Lung microvascular endothelial cell (primary cell): ENCODE data around the gene GJD2. TPM values are rescaled to one million over a fixed set of nuclear protein-coding genes. Genes with fewer than 3 reads are reported as not detected.
A peak's percentile ranks its signal among the peaks of the same experiment; 100 is the strongest.

Experiments used
- DNase-seq, 2 donors: peaks; one replicate each; pipeline versions ENCODE4 v3.0.0 to v3.0.0-alpha.2; 2010; ENCODE audit warnings: low read depth in 2 of 2
- total RNA-seq: library from RNA; depleted of rRNA; stranded (reverse); fragments of >200 nt; gene quantifications from 2 replicates; pipeline ENCODE4 v1.2.1, GENCODE V29; 2014

GJD2 gene
- total RNA-seq, 1 donor from 2014 or later: not detected

DNA sequence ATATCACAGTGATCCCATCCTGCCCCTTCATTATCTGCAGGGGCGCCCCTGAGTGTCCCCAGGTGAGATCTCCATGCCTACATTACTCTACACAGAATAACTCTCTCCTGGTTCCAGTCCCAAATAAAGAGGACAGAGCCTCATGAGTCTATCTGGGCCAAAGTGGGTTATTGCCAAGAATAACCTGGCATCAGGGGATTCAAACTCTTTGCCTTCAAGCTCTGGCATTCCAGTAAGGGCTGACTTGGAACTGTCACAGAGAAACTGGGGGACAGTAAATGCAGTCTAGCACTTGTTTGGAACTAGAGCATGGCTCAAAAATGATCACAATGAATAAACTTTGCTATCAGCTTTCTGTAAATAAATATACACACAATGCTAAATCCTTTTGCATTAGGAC is 30.3 kb downstream of the GJD2 start:
- DNase-seq: no peak

DNA sequence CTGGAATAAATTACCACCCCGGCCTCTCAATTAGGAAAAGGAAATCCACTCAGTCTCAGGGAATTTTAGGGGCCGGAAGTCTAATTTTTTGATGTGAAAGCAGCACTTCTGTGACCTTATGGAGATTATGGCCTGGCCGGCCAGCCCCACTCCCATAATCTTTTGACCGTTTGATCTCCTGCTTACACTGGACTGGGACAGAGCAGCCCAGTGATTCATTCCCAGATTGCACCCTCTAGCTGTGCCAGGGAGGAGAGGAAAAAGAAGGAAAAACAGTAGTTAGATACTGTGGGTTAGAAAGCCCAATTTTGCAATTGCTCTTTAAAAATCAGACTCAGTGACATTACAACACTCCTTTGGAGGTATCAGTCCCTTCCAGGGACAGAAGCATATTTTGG is 32.4 kb downstream of the GJD2 start:
- peak; percentile 17 to 45 for DNase-seq

GRCh38 chr15:34721802-34722438 is 32.9 kb downstream of the GJD2 start:
- DNase-seq: peak; percentile 11 to 57

DNA sequence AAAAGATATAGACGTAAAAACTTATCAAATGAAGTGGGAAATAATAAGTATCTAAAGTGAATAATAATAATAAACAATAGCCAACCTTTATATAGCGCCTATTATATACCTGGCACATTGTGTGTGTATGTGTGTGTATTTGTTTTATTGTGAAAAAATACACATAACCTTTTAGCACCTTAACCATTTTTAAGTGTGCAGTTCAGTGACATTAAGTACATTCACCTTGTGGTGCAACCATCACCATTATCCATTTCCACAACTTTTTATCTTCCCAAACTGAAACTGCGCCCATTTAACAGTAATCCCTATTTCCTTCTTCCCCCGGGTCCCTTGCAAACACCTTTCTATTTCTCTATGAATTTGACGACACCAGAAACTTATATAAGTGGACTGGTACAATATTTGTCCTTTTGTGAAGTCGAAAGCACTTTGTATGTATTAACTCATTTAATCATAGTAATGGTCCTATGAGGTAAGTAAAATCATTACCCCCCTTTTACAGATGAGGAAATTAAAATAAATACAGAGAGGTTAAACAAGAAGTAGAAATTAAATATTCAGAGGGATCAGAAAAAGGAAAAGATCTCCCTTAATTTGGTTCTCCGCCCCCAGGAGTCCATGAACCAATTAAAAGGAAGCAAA is 33.5 kb downstream of the GJD2 start:
- no peak for DNase-seq

GRCh38 chr15:34719695-34720094 is 35.1 kb downstream of the GJD2 start:
- DNase-seq: no peak

DNA sequence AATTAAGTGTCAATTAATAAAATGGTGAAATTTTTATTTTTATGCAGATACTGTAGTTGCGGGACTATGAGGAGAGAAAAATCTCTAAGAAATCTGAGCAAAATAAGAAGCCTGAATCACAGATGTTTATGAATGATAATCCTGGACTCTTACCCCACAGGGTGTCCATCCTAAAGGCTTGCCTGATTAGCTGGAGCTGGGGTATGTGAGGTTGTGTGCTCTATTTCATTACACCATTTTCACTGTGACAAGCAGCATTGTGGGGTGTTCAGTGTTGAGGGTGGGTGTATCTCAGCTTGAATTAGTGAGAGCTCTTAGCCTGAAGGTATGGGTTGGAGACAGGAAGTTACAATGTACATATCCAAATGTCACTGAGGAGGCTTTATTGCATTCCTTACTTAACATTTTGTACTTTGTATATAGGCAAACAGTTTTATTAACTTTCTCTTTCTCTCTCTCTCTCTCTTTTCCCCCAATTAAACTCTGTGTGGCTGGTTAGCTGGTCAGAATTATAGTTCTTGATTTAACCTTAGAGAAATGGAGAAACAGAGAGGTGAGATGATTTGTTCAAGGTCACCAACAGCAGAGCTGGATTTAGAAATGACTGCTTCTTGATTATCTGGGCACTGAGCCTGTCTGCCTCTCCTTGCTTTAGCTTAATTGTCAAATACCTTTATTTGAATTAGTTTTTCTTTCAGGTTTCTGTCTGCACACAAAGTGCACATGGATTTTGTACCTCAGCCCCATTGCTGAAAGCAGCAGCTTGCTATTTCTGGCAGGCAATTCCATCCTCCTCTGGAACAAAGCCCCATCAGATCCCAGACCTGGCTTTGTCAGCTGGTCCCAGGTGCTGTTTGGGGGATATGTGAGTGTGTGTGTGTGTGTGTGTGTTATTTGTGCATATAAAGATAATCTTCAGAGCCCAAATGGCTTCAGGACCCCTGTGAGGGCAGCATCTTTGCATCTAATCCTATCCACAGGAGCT is 35.8 kb downstream of the GJD2 start:
- DNase-seq: no peak

GRCh38 chr15:34717729-34718128 is 37.1 kb downstream of the GJD2 start:
- no peak for DNase-seq

GRCh38 chr15:34716111-34716510 is 38.7 kb downstream of the GJD2 start:
- no peak for DNase-seq

DNA sequence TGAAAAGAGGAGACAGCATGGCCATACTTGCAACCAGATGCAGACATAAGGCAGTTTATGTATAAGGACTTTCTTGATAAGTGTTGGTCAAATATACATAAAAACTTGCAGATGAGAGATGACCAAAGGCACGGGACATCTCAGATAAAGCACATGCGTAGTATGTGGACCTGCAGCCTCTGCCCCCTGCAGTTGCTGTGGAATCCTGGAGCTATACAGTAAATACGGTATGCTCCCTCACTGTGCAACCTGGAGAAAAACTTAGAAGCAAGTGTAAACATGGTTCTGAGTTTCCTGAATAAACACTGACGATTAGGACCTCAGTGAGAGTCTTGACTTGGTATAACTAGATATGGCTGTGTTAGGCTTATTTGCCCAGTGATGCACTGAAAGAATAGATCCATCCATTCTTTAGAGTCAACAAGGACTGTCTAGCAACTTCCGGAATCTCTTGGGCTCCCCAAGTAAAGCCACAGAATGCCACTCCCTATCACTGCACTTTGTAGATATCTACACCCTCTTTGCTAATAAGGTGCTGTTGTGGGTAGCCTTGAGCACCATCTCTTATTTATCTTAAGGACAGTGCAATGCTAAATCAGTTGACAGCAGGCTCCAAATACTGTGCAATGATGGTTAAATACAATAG is 40.2 kb downstream of the GJD2 start:
- no peak for DNase-seq

GRCh38 chr15:34713635-34714034 is 41.2 kb downstream of the GJD2 start:
- no peak for DNase-seq

DNA sequence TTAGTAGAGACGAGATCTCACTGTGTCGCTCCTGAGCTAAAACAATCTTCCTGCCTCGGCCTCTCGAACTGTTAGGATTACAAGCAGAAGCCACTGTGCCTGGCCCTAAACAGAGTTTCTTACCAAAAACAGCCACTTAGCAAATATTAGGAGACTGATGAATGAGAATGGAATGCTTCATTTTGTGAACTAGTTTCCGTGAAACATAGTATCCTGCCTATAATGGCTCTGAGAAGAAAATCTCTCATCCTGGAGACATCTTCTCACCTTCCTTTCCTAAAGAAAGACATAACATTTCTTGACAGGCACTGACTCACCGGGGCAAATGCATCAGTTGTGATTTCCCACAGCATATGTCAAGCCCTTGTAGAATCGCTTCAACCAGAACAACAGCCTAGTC is 44.9 kb downstream of the GJD2 start:
- DNase-seq: peak in 1 of 2 donors; percentile 62

- peak; percentile 63 to 67 for DNase-seq
Observed at GRCh38 chr15:34708422-34708821, 46.4 kb downstream of the GJD2 start.

DNA sequence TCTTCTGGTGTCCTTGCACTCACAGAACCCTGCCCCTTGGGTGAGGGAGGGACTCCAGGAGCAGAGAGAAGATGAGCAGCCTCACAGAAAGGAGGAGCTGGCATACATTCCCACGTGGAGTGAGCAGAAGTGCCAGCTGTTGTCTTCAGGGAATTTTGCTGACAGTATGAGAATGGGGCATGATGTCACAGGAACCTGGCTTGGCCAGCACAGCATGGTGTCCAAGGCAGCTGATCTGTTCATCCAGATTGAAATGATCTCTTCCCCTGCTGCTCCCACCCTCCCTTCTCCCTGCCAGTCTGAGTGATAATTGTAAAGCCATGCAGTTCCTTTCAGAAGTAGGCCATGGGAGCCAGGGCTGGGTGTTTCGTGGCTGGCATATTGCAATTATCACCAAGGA is 53.3 kb downstream of the GJD2 start:
- peak; percentile 8 to 22 for DNase-seq

Other genes starting within 250 kb of the GJD2 start
- gene GOLGA8B, start 171.3 kb downstream of the GJD2 start, total RNA-seq: 4.1 and 4.8 TPM in 2 replicates
- not detected in 2 replicates for gene ACTC1, start 40.6 kb upstream of the GJD2 start, total RNA-seq
- gene AQR, start 214.7 kb upstream of the GJD2 start, total RNA-seq: 12.9 and 16.1 TPM in 2 replicates
- gene ZNF770, start 233.3 kb upstream of the GJD2 start, total RNA-seq: 15.7 and 25.0 TPM in 2 replicates